Hepatic stellate cell (primary cell): Measurements from ENCODE around the gene MBD6.

Experiments
- DNase-seq: peaks from one replicate; pipeline ENCODE4 v3.0.0; 2011; ENCODE audit warnings: low spot score

MBD6 gene

GRCh38 chr12:57522011-57522886, at the start of gene MBD6:
MBD6 (plus strand) TSS chr12:57522824; CDS start chr12:57524304, 1,480 bp downstream.
- DNase-seq = peak; percentile 99

- no peak for DNase-seq
These were observed 49.2 kb upstream of the MBD6 start for GRCh38 chr12:57473392-57473791.

- DNase-seq = no peak
These were observed 48.7 kb upstream of the MBD6 start for GRCh38 chr12:57473886-57474285.

- no peak for DNase-seq
These were observed 48.2 kb upstream of the MBD6 start for GRCh38 chr12:57474430-57474829.

- no peak for DNase-seq
These were observed 47.8 kb upstream of the MBD6 start for GRCh38 chr12:57474862-57475261.

GRCh38 chr12:57475271-57476161, 47.1 kb upstream of the MBD6 start:
- DNase-seq = peak; percentile 58

- DNase-seq = no peak
These were observed 46.2 kb upstream of the MBD6 start for GRCh38 chr12:57476162-57476992.

- DNase-seq = no peak
These were observed 45.5 kb upstream of the MBD6 start for GRCh38 chr12:57476993-57477709.

- no peak for DNase-seq
These were observed 44.6 kb upstream of the MBD6 start for GRCh38 chr12:57477710-57478681.

- no peak for DNase-seq
These were observed 43.6 kb upstream of the MBD6 start for GRCh38 chr12:57479043-57479375.

- no peak for DNase-seq
These were observed 43.1 kb upstream of the MBD6 start, which contains the start of gene ARHGAP9 for GRCh38 chr12:57479376-57480115. ARHGAP9 (minus strand) TSS chr12:57479866; CDS start chr12:57479406, 460 bp downstream.

GRCh38 chr12:57481671-57482070, 41.0 kb upstream of the MBD6 start:
- DNase-seq = no peak

GRCh38 chr12:57483466-57483865, 39.2 kb upstream of the MBD6 start:
- DNase-seq = peak; percentile 60

GRCh38 chr12:57485695-57486094, 36.9 kb upstream of the MBD6 start:
- no peak for DNase-seq

GRCh38 chr12:57487055-57487596, 35.5 kb upstream of the MBD6 start:
- DNase-seq = no peak

- DNase-seq = peak; percentile 90
These were observed 34.8 kb upstream of the MBD6 start, which contains the start of gene MARS1 for GRCh38 chr12:57487597-57488401. MARS1 (plus strand) TSS chr12:57488068; CDS start chr12:57488091, 23 bp downstream.

GRCh38 chr12:57488402-57489156, 34.0 kb upstream of the MBD6 start:
- no peak for DNase-seq
